Measurements from ENCODE around the gene SLC16A3. TPM values are rescaled to one million over a fixed set of nuclear protein-coding genes. Genes with fewer than 3 reads are reported as not detected.

SLC16A3 gene
- total RNA-seq, 3 donors from 2014 or later (not counting 1 experiment from before 2014, with no cell fraction given) = 172 to 365 (median 296) TPM

DNA sequence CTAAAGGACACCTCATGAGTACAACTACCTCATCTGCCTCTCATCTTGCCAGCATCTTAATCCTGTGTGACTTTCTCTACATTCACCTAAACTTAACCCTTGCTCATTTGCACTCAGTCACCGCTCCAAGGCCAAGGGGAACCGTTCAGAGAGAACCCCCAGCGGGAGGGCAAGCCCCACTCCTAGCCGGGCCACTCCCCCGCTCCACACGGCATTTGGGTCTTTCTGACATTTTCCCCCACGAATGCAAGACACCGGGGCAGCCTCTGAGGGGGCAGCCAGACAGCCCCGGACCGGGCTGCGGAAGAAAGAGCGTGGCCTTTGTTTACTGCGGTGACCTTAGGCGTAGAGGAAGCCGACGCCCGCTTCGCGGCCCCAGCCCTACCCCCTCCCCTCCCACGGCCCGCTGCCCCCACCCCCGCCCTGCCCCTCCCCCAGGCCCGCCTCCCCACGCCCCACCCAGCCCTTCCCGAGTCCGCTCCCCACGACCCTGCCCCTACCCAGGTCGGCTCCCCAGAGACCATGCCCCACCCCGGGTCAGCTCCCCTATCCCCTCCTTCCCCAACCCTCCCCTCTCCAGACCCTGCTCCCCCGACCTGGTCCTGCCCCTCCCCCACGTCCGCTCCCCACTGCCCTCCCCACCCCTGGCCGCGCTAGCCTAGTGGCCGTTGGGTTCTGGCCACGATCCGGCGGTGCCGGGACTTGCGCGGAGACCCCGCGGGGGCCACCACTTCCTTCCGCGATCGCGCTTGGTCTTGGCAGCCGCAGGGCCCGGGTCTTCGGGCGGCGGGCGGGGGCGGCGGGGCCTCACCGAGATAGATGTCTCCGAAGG lies 43.9 kb downstream of the SLC16A3 start:
- intact Hi-C loops (cut with micrococcal nuclease) = loop anchor here (1.0 to 5.0 kb wide), 3 partner anchors 16 to 35 kb away; no protein-coding TSS in a partner anchor
- TF ChIP-seq, protein P1, sequence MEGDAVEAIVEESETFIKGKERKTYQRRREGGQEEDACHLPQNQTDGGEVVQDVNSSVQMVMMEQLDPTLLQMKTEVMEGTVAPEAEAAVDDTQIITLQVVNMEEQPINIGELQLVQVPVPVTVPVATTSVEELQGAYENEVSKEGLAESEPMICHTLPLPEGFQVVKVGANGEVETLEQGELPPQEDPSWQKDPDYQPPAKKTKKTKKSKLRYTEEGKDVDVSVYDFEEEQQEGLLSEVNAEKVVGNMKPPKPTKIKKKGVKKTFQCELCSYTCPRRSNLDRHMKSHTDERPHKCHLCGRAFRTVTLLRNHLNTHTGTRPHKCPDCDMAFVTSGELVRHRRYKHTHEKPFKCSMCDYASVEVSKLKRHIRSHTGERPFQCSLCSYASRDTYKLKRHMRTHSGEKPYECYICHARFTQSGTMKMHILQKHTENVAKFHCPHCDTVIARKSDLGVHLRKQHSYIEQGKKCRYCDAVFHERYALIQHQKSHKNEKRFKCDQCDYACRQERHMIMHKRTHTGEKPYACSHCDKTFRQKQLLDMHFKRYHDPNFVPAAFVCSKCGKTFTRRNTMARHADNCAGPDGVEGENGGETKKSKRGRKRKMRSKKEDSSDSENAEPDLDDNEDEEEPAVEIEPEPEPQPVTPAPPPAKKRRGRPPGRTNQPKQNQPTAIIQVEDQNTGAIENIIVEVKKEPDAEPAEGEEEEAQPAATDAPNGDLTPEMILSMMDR (IDR thresholded peaks at IDR 0.05) = no peak
- peak; percentile 35 to 61 (median 49) for ATAC-seq
- H3K9me3 Mint-ChIP-seq = no peaks in the 10 kb centered on the region
- H3K36me3 ChIP-seq (ENCODE audit: control insufficient read depth, insufficient read depth, low read length) = peaks cover 17% of the 10 kb centered on the region
- H3K27ac ChIP-seq (ENCODE audit: low read length) = peak overlapping the region; percentile 83
- peak; percentile 51 to 58 for DNase-seq
- H3K9me3 ChIP-seq (ENCODE audit: control insufficient read depth, insufficient read depth, low read length) = no peaks in the 10 kb centered on the region
- peak overlapping the region; percentile 53 for H3K4me3 ChIP-seq (ENCODE audit: low read length)
- H3K4me1 ChIP-seq (ENCODE audit: control insufficient read depth, insufficient read depth, low read length) = peaks cover 57% of the 10 kb centered on the region
- peak overlapping the region; percentile 91 for H3K4me3 Mint-ChIP-seq
- no peaks in the 10 kb centered on the region for H3K27me3 Mint-ChIP-seq (ENCODE audit: low read depth in 2 of 2)
- H3K4me1 Mint-ChIP-seq = peaks cover 45 to 51% of the 10 kb centered on the region in 2 donors
- peak overlapping the region; percentile 87 to 91 for H3K27ac Mint-ChIP-seq
- under 1% methylated on average over 46 of the region's 57 CpGs for WGBS (ENCODE audit: insufficient coverage)
- H3K36me3 Mint-ChIP-seq = no peaks in the 10 kb centered on the region
- no peaks in the 10 kb centered on the region for H3K27me3 ChIP-seq (ENCODE audit: control insufficient read depth, insufficient read depth, low read length)

DNA sequence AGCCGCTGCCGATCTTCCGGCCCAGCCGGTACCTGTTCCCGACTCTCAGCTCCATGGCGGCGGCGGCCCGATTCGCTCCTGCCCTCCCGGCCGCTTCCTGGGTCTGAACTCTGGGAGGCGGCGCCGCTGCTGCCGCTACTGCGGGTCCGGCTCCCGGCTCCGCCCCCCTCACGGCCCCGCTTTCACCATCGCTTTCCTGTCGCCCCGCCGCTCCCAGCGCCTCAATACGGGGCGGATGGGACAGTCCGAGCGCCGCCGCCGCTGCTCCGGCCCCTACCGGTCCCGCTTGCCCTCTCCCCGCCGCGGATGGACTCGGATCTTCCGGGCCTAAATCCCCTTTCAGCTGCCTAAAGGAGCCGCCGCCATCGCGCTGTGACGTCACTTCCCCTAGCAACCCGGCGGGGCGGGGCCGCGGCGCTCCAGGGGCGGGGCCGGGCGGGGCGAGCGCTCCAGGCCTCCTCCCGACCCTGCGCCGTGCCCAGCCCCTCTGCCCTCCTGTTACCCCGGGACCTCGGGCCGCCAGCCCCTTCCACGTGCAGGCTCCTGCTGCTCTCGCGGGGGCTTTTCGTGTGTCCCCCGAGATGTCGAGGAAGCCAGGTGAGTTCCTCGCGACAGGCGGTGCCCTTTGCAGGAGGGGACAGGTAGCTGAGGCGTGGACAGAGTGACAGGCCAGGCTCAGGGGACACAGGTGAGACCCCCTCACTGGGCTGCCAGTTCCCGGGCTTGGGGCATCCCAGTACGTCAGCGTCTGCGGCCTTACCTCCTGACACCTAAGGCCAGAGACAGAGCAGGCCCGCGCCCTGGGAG lies 44.7 kb downstream of the SLC16A3 start, which contains the start of gene CSNK1D:
CSNK1D (minus strand) TSS at position 374 of the 807 bp plus-strand sequence; CDS start at position 55, 319 bp downstream.
- Mint-ChIP-seq H3K27me3 (ENCODE audit: low read depth in 2 of 2) (no peaks in the 10 kb centered on the region), H3K4me1 (peaks cover 37 to 43% of the 10 kb centered on the region in 2 donors), H3K36me3 (no peaks in the 10 kb centered on the region), H3K27ac (peak within 1 kb of the TSS; percentile 87 to 91), H3K4me3 (peak within 1 kb of the TSS; percentile 91), H3K9me3 (no peaks in the 10 kb centered on the region)
- 5% methylated on average over 80 of the region's 80 CpGs for WGBS (ENCODE audit: insufficient coverage)
- H3K9me3 ChIP-seq (ENCODE audit: control insufficient read depth, insufficient read depth, low read length) = no peaks in the 10 kb centered on the region
- TF ChIP-seq, protein P1 (IDR thresholded peaks at IDR 0.05) = no peak
- H3K4me3 ChIP-seq (ENCODE audit: low read length) = peak within 1 kb of the TSS; percentile 53
- ATAC-seq = peak; percentile 80 to 90 (median 81)
- intact Hi-C loops (cut with micrococcal nuclease) = loop anchor here (2.0 to 5.0 kb wide), 2 partner anchors 17 to 36 kb away; no protein-coding TSS in a partner anchor
- H3K27ac ChIP-seq (ENCODE audit: low read length) = peak within 1 kb of the TSS; percentile 83
- peak; percentile 93 to 95 for DNase-seq
- H3K27me3 ChIP-seq (ENCODE audit: control insufficient read depth, insufficient read depth, low read length) = no peaks in the 10 kb centered on the region
- H3K36me3 ChIP-seq (ENCODE audit: control insufficient read depth, insufficient read depth, low read length) = peaks cover 15% of the 10 kb centered on the region
- peaks cover 49% of the 10 kb centered on the region for H3K4me1 ChIP-seq (ENCODE audit: control insufficient read depth, insufficient read depth, low read length)

DNA sequence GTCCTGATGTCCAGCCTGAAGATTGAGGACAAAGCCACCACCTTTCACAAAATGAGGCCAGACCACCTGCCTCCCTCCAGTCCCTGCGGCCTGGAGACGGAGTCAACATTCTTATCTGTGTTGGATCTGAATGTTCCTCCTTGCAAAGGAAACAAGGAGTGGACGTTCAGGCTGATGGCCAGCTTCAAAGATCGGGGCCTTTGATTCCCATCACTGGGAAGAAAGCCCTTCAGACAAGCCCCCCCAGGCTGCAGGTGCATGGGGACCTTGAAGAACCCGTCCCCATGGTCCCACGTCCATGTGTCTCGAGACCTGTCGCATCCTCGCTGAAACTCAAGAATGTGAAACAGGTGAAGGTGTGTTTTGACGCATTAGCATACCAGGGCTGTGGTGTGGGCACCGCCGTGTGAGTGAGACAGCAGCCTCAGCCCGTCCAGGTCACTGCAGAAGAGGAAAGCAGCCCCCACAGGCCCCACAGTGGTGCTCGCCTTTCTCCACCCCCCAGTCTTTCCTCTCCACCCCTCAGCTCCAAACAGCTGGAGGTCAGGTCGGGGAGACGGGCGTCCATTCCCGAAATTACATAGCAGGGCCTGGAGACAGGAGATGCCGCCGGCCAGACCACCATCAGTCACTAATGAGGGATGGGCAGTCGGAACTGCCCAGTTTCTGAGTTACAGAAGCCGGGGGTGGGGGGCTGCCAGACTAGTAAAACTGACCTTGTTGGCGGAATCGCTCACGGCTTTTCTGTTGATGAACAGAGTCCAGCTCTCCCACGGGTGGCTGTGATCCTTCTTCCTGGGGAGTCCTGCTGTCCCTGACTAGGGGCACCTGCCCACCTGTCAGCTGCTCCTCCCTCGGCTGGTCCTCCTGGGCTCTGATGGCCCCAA lies 45.5 kb downstream of the SLC16A3 start:
- intact Hi-C loops (cut with micrococcal nuclease) = loop anchor here (5.0 kb wide), 1 partner anchor 37 kb away; no protein-coding TSS in a partner anchor
- H3K27me3 ChIP-seq (ENCODE audit: control insufficient read depth, insufficient read depth, low read length) = no peaks in the 10 kb centered on the region
- H3K27ac ChIP-seq (ENCODE audit: low read length) = no peak overlapping the region

More for the DNA sequence above, 45.5 kb downstream of the SLC16A3 start:
- Histone ChIP-seq H3K36me3 (ENCODE audit: control insufficient read depth, insufficient read depth, low read length) (peaks cover 15% of the 10 kb centered on the region), H3K9me3 (ENCODE audit: control insufficient read depth, insufficient read depth, low read length) (no peaks in the 10 kb centered on the region), H3K4me3 (ENCODE audit: low read length) (no peak overlapping the region), H3K4me1 (ENCODE audit: control insufficient read depth, insufficient read depth, low read length) (peaks cover 44% of the 10 kb centered on the region)
- Mint-ChIP-seq H3K27ac (peak overlapping the region; percentile 87 to 91), H3K9me3 (no peaks in the 10 kb centered on the region), H3K4me3 (peak overlapping the region; percentile 91), H3K27me3 (ENCODE audit: low read depth in 2 of 2) (no peaks in the 10 kb centered on the region), H3K36me3 (no peaks in the 10 kb centered on the region), H3K4me1 (peaks cover 29 to 34% of the 10 kb centered on the region in 2 donors)
- TF ChIP-seq, protein P1 (IDR thresholded peaks at IDR 0.05) = no peak
- WGBS (ENCODE audit: insufficient coverage) = 81% methylated on average over 27 of the region's 27 CpGs
- ATAC-seq = no peak
- no peak for DNase-seq

Data from natural killer cell (primary cell).